22Rv1 (cell line): ENCODE data around the gene POLR3A.

Experiments
- CTCF ChIP-seq: fragments of 450-650 bp; IDR thresholded peaks from 2 replicates; pipeline ENCODE4 v1.5.1; 2017; ENCODE audit warnings: mild to moderate bottlenecking
- ZFX ChIP-seq: fragments of 450-650 bp; IDR thresholded peaks from 2 replicates; pipeline ENCODE4 v1.6.1; 2017; ENCODE audit warnings: antibody characterized with exemption, borderline replicate concordance

- TF ChIP-seq CTCF = no peak
- TF ChIP-seq ZFX = no peak
These were observed 43.2 kb upstream of the POLR3A start for GRCh38 chr10:78072504-78072903.
